Ammon's horn (tissue), 1 donor: ENCODE measurements around the gene ST8SIA5.
"Not testable (repeated sequence)": the region's sequence is repeated elsewhere in the genome, so short reads cannot be mapped to it uniquely, and the experiment has no call there.

Experiments used
- DNase-seq: peaks from one replicate; pipeline ENCODE4 v3.0.0-alpha.2; 2016; ENCODE audit warnings: low spot score

The ST8SIA5 gene, protein sequence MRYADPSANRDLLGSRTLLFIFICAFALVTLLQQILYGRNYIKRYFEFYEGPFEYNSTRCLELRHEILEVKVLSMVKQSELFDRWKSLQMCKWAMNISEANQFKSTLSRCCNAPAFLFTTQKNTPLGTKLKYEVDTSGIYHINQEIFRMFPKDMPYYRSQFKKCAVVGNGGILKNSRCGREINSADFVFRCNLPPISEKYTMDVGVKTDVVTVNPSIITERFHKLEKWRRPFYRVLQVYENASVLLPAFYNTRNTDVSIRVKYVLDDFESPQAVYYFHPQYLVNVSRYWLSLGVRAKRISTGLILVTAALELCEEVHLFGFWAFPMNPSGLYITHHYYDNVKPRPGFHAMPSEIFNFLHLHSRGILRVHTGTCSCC

DNA sequence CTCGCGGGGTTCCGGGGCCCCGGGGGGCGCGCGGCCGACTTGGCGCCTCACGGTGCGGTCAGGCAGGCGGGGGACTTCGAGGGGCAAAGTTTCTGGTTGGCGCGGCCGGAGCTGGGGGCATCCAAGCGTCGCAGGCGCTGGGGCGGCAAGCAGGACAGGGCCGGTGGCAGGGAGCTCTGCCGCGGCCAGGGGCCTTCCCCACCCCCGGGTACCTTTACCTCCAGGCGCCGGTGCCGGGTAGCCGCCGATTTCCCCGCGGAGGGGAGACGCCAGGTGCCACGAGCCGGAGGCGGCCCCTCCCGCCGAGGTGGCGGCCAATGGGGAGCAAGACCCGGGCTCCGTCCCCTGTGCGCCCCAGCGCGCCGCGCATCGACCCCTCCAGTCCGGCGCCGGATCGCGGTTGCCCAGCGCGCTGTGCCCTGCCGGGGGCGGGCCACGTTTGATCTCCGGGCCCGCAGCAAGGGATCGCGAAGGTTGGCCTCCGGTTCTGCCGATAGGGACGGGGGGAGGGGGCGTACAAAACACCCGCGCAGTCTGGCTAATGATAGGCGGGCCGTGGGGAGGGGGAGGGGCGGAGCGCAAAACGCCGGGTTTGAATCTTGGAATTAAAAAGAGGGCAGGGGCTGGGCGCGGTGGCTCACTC is at the start of gene ST8SIA5:
TSS of gene ST8SIA5 (minus strand) at position 495 of the 643 bp plus-strand sequence. CDS start 545 bp downstream, outside the sequence.
- DNase-seq: no peak

- not testable (repeated sequence) for DNase-seq
Observed at GRCh38 chr18:46795945-46796344, 39.1 kb upstream of the ST8SIA5 start.

DNA sequence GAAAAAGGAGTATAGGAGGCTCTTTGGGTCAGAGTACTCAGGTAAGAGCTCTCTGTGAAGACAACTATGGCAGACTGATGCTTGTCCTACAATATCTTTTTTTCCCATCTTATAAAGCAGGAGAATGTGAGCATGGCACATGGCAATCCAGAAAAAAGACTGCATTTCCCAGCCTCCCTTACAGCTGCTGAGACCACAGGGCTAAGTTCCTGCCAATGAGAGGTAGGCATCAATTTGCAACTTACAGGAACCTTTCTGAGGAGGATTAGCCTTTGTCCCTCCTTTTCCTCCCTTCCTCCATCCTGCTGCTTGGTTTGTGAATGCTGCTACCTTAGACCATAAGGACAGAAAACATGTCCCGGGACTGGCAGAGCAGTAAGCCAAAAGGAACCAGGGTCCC is 37.8 kb upstream of the ST8SIA5 start:
- DNase-seq: no peak

DNA sequence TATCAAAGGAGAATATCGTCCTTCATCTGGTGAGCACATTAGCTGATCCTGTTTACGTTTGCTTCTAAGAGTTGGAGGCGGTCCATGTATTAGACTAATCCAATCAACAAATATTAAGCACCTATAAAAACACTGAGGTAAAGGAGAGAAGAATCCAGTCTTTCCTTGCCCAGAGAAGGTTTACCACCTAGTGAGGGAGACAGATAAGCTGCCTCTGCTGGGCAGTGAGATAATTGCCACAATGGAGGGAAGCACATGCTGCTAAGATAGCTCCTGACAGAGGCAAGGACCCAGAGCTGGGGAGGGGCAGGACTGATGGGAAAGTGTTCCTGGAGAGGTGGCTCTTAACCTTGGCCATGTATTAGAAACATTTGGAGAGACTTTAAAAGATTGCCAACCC is 36.7 kb upstream of the ST8SIA5 start:
- no peak for DNase-seq

DNA sequence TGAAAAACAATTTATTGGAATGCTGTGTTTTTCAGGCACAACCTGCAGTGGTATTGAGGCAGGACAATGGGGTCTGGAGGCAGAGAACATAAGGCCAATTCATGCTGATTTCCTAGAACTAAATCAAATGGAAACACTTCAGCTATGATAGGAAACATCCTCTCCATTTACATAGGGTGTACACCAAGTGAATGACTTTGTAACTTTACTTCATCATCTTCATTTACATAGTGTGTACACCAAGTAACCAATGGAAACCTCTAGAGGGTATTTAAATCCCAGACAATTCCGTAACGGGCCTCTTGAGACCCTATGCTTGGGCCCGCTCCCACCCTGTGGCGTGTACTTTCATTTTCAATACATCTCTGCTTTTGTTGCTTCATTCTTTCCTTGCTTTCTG is 32.2 kb upstream of the ST8SIA5 start:
- no peak for DNase-seq

GRCh38 chr18:46787674-46788073 is 30.8 kb upstream of the ST8SIA5 start:
- DNase-seq: no peak

DNA sequence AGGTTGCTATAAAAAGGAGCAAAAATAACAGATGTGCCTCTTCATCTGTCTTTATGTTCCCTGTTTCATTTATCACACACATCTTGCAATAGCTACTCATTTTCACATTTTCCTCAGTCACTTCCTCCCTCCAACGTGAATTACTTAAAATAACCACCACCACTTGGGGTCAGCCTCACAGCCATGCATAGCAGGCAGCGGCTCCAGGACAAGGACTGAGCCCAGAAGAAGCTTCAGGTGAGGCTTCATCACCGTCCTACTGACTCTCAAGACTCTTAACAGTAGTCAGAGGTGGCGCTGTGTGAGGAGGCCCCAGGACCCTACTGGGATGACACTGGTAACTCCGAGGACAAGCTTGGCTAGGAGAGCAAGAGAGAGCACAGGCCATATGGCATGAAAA is 15.5 kb upstream of the ST8SIA5 start:
- DNase-seq: no peak

DNA sequence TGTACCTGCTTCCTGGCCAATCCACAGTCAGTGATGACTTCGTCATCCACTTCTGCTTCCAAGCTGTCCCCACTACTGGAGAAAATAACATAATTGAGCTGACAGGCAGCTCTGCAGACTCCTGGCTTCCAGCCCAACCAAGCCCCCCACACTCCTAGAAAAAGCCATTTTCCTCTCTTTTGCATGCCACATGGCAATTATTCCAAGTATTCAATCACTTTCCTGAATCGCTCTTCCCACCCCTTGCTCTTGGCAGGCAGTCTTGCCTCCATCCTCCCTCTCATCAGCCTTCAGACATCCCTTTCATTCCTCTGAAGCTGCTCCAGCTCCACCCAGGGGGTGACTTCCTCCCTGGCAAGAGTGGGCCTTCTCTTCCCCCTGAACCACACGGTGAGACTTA is 14.3 kb upstream of the ST8SIA5 start:
- DNase-seq: peak; percentile 34

DNA sequence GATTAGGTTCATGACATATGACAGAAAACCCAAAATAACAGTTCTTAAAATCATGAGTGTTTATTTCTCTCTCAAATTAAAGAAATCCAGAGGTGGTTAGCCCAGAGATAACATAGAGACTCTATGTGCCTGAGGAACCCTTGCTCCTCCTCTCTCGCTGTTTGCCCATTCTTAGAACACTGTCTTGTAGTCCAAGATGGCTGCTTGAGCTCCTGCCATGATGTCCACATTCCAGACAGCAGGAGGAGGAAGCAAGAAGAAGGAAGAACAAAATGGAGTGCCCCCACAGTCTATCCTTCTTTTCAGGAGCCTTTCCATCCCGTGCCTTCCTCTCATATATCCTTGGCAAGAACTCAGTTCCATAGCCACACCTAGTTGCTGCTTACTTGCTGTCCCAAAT is 13.9 kb upstream of the ST8SIA5 start:
- no peak for DNase-seq

DNA sequence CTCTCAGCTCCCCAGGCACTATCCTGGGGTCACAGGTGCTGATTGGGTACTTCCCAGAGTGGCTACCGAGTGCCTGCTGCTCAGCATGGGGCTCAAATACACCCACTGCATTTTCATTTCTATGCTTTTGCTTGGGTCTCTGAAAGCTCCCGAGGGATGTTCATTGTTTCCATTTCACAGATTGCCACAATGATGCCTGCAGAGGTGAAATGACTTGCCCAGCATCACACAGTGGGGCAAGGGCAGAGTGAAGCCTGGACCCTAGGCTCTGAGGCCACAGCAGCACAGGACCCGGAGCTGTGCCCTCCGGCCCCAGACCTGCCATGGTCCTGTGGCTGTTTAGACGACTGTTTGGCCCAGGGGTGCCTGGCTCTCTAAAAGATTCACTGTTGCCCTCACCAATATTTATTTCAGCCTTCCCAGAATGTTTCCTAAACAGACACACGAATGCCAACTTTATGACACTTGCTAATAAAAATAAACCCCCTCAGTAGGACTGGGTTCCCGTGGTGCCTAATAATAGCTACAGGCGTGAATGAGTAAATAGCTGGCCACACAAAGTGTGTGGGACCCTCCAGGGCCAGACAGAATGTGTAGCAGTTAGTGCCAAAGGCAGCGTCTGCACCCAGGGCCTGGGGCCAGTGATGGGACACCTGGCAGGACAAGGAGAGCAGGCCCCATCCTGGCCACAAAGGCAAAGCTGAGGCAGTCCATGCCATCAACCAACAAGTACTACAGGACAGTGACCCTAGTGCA is 11.5 kb upstream of the ST8SIA5 start:
- no peak for DNase-seq

DNA sequence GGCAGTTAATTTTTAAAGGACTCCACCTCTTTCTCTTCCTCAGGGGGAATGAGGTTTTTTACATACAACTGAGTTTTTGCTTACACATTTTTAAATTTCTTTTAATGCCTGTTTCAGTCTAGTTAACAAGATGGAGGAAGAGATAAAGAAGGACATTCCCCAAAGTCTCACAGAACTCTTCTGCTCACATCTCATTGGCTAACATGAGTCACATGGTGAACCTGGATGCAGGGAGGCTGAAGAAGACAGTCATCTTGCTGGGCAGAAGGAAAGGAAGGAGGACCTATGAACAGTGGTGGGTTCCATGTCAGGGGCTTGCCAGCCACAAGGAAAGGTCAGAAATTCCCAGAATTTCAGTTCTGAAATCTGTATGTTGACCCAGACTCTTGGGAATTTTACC is 10.4 kb upstream of the ST8SIA5 start:
- DNase-seq: no peak

- DNase-seq: no peak
Observed at GRCh38 chr18:46764586-46764985, 7.7 kb upstream of the ST8SIA5 start.

- peak; percentile 74 for DNase-seq
Observed at GRCh38 chr18:46761059-46761769, 4.4 kb upstream of the ST8SIA5 start.

GRCh38 chr18:46759890-46760289 is 3.0 kb upstream of the ST8SIA5 start:
- DNase-seq: no peak

- no peak for DNase-seq
Observed at GRCh38 chr18:46756025-46756558, 761 bp downstream of the ST8SIA5 start.

DNA sequence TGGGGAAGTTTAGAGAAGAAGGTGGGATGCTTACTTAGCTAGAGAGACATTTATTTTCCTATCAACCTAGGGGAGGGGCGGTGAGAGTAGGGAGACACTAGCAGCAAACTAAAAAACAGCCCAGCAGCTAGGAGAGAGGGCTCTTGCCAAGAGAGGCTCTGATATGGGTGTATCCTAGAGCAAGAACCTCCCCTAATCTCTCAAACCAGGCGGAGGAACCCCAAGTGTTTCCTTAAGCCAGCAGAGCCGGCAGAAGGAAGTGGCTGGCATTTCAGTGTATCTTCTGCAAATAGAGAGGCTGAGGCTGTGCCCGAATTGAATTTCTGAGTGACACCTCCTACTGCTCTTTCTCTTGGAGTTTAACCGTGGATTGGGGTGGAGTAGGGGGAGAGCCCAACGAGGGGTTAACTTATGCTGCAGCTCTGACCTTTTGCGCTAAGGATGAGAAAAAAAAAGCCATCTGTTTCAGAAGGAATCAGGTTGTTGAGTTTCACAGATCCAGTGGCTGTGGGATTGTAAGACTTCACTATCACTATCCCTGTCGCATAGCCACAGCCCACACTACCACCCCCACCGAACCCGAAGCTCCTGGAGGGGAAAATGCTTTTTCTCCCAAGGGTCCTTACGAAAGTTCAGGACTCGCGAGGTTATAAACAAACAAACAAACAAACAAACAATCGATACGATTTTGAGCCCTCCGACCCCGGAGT is 1.4 kb downstream of the ST8SIA5 start:
- DNase-seq: no peak

DNA sequence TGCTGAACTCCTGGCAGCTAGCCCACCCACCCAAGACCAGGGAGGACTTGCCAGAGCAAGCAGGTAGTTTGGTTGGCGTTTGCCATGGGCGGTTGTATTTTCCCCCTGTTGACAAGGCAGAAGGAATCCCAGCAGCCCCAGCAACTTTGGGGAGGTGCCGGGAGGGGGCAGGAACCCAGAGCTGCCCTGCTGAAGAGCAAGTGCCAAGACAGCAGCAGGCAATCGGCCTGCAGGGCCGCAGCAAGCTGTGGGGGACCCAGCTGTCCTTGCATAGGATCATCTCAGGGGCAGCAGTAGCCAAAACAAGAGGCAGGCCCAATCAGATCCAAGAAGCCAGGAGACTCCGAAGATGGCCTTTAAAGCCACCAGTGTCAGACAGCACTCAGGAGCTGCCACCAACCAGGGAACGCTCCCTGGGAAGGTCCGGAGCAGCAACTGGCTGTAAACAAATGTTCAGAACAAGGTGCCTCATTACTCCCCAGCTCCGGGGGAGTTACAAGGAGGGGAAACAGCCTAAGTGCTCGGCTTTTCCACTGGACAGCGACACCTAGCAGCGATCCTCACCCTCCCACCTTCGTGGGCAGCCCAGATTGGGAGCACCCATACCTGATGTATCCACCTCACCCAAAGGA is 2.1 kb downstream of the ST8SIA5 start:
- no peak for DNase-seq

DNA sequence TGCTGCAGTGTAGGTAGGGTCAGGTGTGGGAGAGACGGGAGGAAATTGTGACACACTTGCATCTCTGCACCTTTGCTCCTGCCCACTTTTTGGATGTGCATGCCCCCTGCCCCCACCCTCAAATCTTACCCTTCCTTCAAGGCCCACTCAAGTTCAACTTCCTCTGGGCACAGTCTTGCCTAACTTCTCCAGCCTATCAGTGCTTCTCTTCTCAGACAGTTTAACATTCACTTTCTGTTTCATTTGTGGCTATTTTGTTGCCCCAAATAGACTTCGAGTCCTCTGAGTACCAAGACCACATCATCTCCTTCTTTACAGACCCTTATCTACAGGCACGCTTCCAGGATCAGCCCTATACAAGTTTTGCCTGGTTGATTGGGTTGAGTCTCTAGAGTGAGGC is 2.7 kb downstream of the ST8SIA5 start:
- DNase-seq: no peak

- DNase-seq: no peak
Observed at GRCh38 chr18:46751882-46752281, 5.0 kb downstream of the ST8SIA5 start.

DNA sequence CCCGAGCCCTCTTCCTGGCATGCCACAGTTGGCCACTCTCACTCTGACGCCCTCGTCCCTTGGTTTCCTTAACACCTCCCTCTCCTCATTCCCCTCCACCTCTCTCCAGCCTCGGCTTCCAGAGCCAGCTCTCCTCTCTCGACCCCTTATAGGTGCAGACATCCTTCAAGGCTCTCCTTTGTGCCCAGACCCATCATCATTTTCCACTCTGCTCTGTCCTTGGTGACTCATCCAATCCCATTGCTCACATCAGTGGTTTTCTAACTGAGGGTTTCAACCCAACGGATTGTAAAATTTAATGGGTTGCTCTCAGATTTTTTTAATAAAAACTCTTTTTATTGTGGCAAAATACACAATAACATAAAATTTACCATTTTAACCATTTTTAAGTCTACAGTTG is 6.2 kb downstream of the ST8SIA5 start:
- no peak for DNase-seq

- no peak for DNase-seq
Observed at GRCh38 chr18:46748466-46748865, 8.4 kb downstream of the ST8SIA5 start.
